GM23338 (cell line): ENCODE measurements around the gene IGF1R. TPM values are rescaled to one million over a fixed set of nuclear protein-coding genes. Genes with fewer than 3 reads are reported as not detected.

ENCODE experiments used
- ETS1 ChIP-seq: IDR thresholded peaks from 2 replicates; pipeline ENCODE4 v1.6.1; 2016; ENCODE audit warnings: antibody characterized with exemption
- EZH2 ChIP-seq: fragments of 200-600 bp; sonication (generic); IDR thresholded peaks from one replicate; pipeline ENCODE4 v1.8.0; 2017; ENCODE audit warnings: antibody characterized with exemption, mild to moderate bottlenecking, low read depth; ENCODE audit not compliant: unreplicated experiment
- EZH2phosphoT487 ChIP-seq: fragments of 200-600 bp; sonication (generic); IDR thresholded peaks from one replicate; pipeline ENCODE4 v1.8.1; 2018; ENCODE audit warnings: antibody characterized with exemption; ENCODE audit not compliant: unreplicated experiment
- JUNB ChIP-seq: IDR thresholded peaks from one replicate; pipeline ENCODE4 v1.6.1; 2016; ENCODE audit warnings: antibody characterized with exemption; ENCODE audit not compliant: unreplicated experiment
- NANOG ChIP-seq: IDR thresholded peaks from 2 replicates; pipeline ENCODE4 v1.6.1; 2016; ENCODE audit warnings: antibody characterized with exemption, borderline replicate concordance
- POLR2AphosphoS5 ChIP-seq: IDR thresholded peaks from 2 replicates; pipeline ENCODE4 v1.6.1; 2016; ENCODE audit warnings: antibody characterized with exemption, low read depth
- REST ChIP-seq: IDR thresholded peaks from one replicate; pipeline ENCODE4 v1.6.1; 2018; ENCODE audit warnings: antibody characterized with exemption; ENCODE audit not compliant: unreplicated experiment
- ZNF114 ChIP-seq: fragments of 250-450 bp; sonication (Bioruptor Pico); IDR thresholded peaks from 2 replicates; pipeline ENCODE4 v1.5.0; 2020; ENCODE audit warnings: mild to moderate bottlenecking, moderate library complexity
- ZNF462 ChIP-seq: fragments of 250-450 bp; sonication (Bioruptor Pico); IDR thresholded peaks from 2 replicates; pipeline ENCODE4 v1.5.0; 2020; ENCODE audit warnings: mild to moderate bottlenecking, moderate library complexity
- polyA plus RNA-seq: library from polyadenylated mRNA; unstranded; fragments of >200 nt; fragmentation: Nextera tagmentation; extraction: Ambion mirVana; gene quantifications from 2 replicates; pipeline ENCODE4 v1.2.1, GENCODE V29; 2016
- total RNA-seq: library from RNA; depleted of rRNA; stranded (reverse); fragments of >200 nt; shearing (Covaris generic); gene quantifications from 2 replicates; pipeline ENCODE4 v1.2.3, GENCODE V29; 2014

Gene IGF1R
- total and polyA plus RNA-seq, 2 experiments from 2014 or later, result 20.4 to 92.2 TPM

GRCh38 chr15:98841419-98841970, 193.2 kb downstream of the IGF1R start (continued):
- TF ChIP-seq ZNF462 (CRISPR knock-in tag) (no peak), REST (no peak), JUNB (no peak), ETS1 (no peak), EZH2 (no peak), EZH2phosphoT487 (no peak), POLR2AphosphoS5 (no peak), ZNF114 (CRISPR knock-in tag) (no peak), NANOG (no peak)
